Activated CD4-positive, alpha-beta T cell treated with anti-CD3 and anti-CD28 coated beads, Interleukin-2, amount 50 U/mL, for 24 hours (primary cell): ENCODE data around the gene JSRP1.

Experiments used
- DNase-seq, 2 donors: peaks; one replicate each; pipeline ENCODE4 v3.0.0-alpha.2; 2020; ENCODE audit warnings: low read depth in 1 of 2, low spot score in 1 of 2

Gene JSRP1

GRCh38 chr19:2266183-2266993 is 10.2 kb upstream of the JSRP1 start:
- DNase-seq, result no peak

- DNase-seq, result peak in 1 of 2 donors; percentile 33
Observed at GRCh38 chr19:2261438-2262172, 5.4 kb upstream of the JSRP1 start.

- DNase-seq, result no peak
Observed at GRCh38 chr19:2260341-2260805, 4.2 kb upstream of the JSRP1 start.

- DNase-seq, result no peak
Observed at GRCh38 chr19:2259336-2259735, 3.1 kb upstream of the JSRP1 start.

GRCh38 chr19:2255112-2255845 is 938 bp downstream of the JSRP1 start:
- no peak for DNase-seq

GRCh38 chr19:2254064-2254872 is 1.9 kb downstream of the JSRP1 start:
- DNase-seq, result no peak

GRCh38 chr19:2253106-2254063 is 2.8 kb downstream of the JSRP1 start:
- no peak for DNase-seq

GRCh38 chr19:2252797-2253105 is 3.5 kb downstream of the JSRP1 start:
- DNase-seq, result no peak

- no peak for DNase-seq
Observed at GRCh38 chr19:2252055-2252796, 4.0 kb downstream of the JSRP1 start.

- no peak for DNase-seq
Observed at GRCh38 chr19:2251106-2252054, 4.8 kb downstream of the JSRP1 start.

- DNase-seq, result no peak
Observed at GRCh38 chr19:2250766-2251105, 5.5 kb downstream of the JSRP1 start.

GRCh38 chr19:2249880-2250765 is 6.1 kb downstream of the JSRP1 start:
- no peak for DNase-seq

- no peak for DNase-seq
Observed at GRCh38 chr19:2249010-2249866, 7.0 kb downstream of the JSRP1 start, which contains the start of gene AMH. AMH (plus strand) TSS chr19:2249323; CDS start chr19:2249333, 10 bp downstream.

GRCh38 chr19:2248136-2249009 is 7.8 kb downstream of the JSRP1 start:
- no peak for DNase-seq

GRCh38 chr19:2247433-2248101 is 8.7 kb downstream of the JSRP1 start:
- DNase-seq, result no peak
